Colonic mucosa (tissue), 4 donors: ENCODE data around the gene TCF20. TPM values are rescaled to one million over a fixed set of nuclear protein-coding genes. Genes with fewer than 3 reads are reported as not detected.

Source experiments
- DNase-seq: peaks from one replicate; pipeline ENCODE4 v3.0.0-alpha.2; 2020
- H3K27ac ChIP-seq: fragments of 200-600 bp; one replicate; pipeline ENCODE4 v1.8.0; 2021
- H3K27me3 ChIP-seq: fragments of 200-600 bp; one replicate; pipeline ENCODE4 v1.8.0; 2021
- H3K36me3 ChIP-seq: fragments of 200-600 bp; one replicate; pipeline ENCODE4 v1.8.0; 2021
- H3K4me1 ChIP-seq: fragments of 200-600 bp; one replicate; pipeline ENCODE4 v1.8.0; 2021; ENCODE audit warnings: mild to moderate bottlenecking
- H3K4me3 ChIP-seq: fragments of 200-600 bp; one replicate; pipeline ENCODE4 v1.8.0; 2021
- H3K9ac ChIP-seq, 2 donors: one replicate each; pipeline ENCODE4 v1.7.0; 2013; ENCODE audit warnings: control low read depth in 2 of 2, low read depth in 2 of 2, low read length in 2 of 2
- H3K9me3 ChIP-seq: fragments of 200-600 bp; one replicate; pipeline ENCODE4 v1.8.0; 2021
- CTCF ChIP-seq: fragments of 200-600 bp; IDR thresholded peaks from one replicate; pipeline ENCODE4 v1.8.0; 2022; ENCODE audit warnings: antibody characterized with exemption, mild to moderate bottlenecking
- intact Hi-C: fragments of 100-400 bp; cut with DNase I; formaldehyde crosslinking; loops from one replicate; pipeline ENCODE4 v1.14.1; 2022
- total RNA-seq, 2 donors: library from RNA; stranded (reverse); fragmentation: NEBNext Ultra II Directional in 1 of 2; extraction: Animal tissue kit (Norgen Biotek cat#: 25700) in 1 of 2; gene quantifications; one replicate each; pipeline ENCODE4 v1.2.1, GENCODE V29; 2021
- donor health status: healthy.
- donor health status: DM: no; HTN: no; CAD: no.
- donor health status: DM: no; HTN: no; CAD: no.

Gene TCF20
- total RNA-seq, 2 donors from 2014 or later, result 52.9 to 62.0 TPM

DNA sequence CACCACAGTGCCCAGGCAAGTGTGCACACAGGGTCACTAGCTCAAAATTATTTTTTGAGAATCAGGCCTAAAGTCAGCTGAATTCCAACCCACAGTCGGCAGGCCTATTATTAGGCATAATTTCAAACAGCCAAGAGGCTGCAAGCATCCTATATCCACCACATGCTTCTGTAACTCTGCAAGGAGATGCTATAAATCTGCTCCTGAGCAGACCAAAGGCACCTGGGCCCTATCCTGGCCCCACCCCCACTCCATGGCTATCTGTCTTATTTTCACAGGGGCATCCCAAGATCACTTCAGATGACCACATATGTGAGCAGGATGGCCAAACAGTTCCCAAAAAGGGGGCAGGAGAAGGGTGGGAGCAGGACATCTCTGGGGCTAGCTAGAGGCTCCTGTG lies 44.6 kb downstream of the TCF20 start:
- Histone ChIP-seq H3K27me3 (no peaks in the 10 kb centered on the region), H3K4me3 (no peak overlapping the region), H3K4me1 (no peaks in the 10 kb centered on the region), H3K9ac (no peak overlapping the region), H3K36me3 (no peaks in the 10 kb centered on the region), H3K9me3 (no peaks in the 10 kb centered on the region), H3K27ac (no peak overlapping the region)
- no peak for TF ChIP-seq CTCF
- DNase-seq, result no peak
- intact Hi-C loops, result no loop called here

- intact Hi-C loops, result no loop called here
- DNase-seq, result no peak
- no peak for TF ChIP-seq CTCF
- H3K9ac ChIP-seq, result no peak overlapping the region
- H3K9me3 ChIP-seq, result no peaks in the 10 kb centered on the region
- no peaks in the 10 kb centered on the region for H3K27me3 ChIP-seq
- no peaks in the 10 kb centered on the region for H3K36me3 ChIP-seq
- H3K27ac ChIP-seq, result no peak overlapping the region
- H3K4me3 ChIP-seq, result no peak overlapping the region
- peaks cover 9% of the 10 kb centered on the region for H3K4me1 ChIP-seq
These were observed 48.3 kb downstream of the TCF20 start for GRCh38 chr22:42222140-42222539.

Other genes with a start within 250 kb of the TCF20 start
- 10 to 100 TPM; 28.9 to 36.0 TPM for gene NAGA, start 199.8 kb downstream of the TCF20 start, total RNA-seq
- gene PHETA2, start 196.4 kb downstream of the TCF20 start, total RNA-seq, result 10 to 100 TPM; 11.6 to 15.2 TPM
- gene SMDT1, start 191.0 kb downstream of the TCF20 start, total RNA-seq, result 100 to 1,000 TPM; 125 to 135 TPM
- gene NDUFA6, start 179.9 kb downstream of the TCF20 start, total RNA-seq, result 100 to 1,000 TPM; 131 to 154 TPM
- gene CYP2D6, start 139.8 kb downstream of the TCF20 start, total RNA-seq, result 1 to 10 TPM; 2.2 to 2.9 TPM
- gene NFAM1, start 161.8 kb upstream of the TCF20 start, total RNA-seq, result 1 to 10 TPM in 1 of 2 donors, under 1 TPM in 1; 0.64 to 2.1 TPM
- 10 to 100 TPM; 28.6 to 79.4 TPM for gene RRP7A, start 249.1 kb upstream of the TCF20 start, total RNA-seq